Upper lobe of left lung (tissue), 4 donors: ENCODE results near the gene TOP1.

Source experiments
- CTCF ChIP-seq, 6 experiments: fragments of 450-650 bp in 4 of 6; fragments of 200-600 bp in 2 of 6; sonication (generic) in 2 of 6; IDR thresholded peaks; one replicate each; pipeline ENCODE4 v1.5.1; 2016 to 2019; ENCODE audit warnings: antibody characterized with exemption in 6 of 6
- POLR2AphosphoS5 ChIP-seq, 2 donors: sonication (generic); formaldehyde crosslinking; IDR thresholded peaks; one replicate each; pipeline ENCODE4 v1.5.1; 2017; ENCODE audit warnings: antibody characterized with exemption in 2 of 2

- TF ChIP-seq CTCF (IDR thresholded peaks at IDR 0.05) (no peak), POLR2AphosphoS5 (IDR thresholded peaks at IDR 0.05) (no peak)
Observed at GRCh38 chr20:41051009-41051825, 22.6 kb downstream of the TOP1 start.
